ENCODE measurements around the gene REN.

REN gene

DNA sequence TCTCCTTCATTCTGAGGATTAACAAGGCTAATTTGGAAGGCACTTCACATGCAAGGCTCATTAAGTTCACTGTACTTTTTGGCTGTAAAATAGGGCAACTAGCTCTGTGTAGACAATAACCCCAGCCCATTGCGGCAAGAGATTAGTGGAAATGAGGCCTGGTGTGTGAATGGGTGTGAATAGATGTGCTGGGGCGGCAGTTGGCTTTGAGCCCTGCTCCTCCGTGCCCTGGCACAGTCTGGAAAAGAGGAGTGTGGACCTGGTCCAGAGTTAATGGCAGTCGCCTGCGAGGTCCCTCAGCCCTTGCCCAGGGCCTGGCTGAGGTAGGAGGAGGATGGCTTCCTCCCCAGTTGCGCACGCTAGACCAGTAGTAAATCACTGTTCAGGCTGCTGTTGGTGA is 25.3 kb upstream of the REN start:
- no peak for DNase-seq (ENCODE audit: low read depth in 2 of 2)

DNA sequence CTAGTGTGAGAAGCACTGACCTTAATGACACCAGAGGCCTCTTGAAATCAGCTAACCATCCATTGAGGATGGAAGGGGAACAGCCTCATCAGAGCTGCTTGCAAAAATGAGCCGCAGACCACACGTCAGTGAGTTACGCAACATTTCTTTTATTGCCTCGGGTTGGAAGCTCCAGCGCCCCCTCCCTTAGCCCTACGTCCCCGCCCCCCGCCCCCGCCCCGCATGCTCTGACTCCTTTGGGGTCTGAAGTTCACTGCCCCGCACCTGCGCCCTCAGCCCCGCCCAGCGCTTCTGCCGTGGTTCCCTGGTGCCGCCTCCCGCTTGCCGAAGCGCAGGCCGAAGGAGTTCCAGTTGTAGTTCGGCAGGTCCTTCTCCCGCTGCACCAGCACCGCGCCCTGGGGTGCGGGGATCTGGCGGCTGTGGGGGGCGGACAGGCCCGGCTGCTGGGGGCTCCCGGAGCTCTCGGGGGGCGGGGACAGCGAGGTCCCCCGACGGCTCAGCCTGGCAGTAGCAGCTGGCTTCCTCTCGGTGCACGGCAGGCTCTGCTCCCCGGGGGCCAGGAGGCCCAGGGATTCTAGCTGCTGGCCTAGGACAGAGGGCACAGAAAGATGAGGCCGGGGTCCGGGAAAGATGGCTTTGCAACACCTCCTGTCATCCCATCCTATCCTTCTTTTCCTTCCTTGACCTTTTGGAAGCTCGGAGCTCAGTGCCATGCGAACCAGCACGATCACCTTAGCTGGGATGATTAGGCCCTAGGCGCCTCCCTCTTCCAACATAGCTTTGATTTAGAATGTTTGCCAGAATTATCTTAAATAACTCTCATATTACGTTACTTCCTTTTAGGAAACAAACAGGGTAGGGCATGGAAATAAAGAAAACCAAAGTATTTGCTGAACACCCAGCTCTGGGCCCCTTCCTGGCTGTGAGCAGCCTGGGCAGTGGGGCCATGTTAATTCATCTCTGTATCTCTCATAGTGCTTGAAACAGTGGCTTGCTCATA is 24.4 kb upstream of the REN start:
- DNase-seq (ENCODE audit: low read depth in 2 of 2) = peak in 1 of 2 donors; percentile 4

DNA sequence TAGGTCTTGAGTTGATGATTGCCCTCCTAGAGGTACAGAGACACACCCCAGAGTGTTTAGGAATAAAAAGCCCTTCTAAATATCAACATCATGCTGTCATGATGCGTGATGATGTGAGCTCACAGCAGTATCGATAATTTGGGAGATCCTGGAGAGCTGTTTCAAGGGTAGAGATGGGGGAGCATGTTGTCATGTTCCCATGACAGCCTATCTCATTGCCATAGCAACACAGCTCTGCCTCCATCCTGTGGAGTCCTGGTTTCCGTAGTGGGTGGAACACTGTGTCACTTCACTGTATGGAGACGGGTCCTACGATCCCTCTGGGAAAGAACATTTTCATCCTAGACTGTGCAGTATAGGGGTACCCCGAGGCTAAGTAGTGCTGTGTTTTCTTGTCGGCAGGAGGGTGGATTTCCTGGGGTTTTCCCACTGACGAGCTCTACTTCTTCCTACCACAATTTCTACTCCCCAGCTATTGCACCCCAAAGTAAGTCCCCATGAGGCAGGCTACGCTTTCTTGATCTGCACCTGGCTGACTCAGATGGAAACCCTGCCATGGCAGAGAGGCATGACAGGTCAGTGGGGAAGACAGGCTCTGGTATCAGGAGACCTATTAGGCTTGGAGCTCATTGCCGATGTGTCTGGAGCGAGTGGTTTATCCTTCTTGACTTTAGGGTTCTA is 23.0 kb upstream of the REN start:
- no peak for DNase-seq (ENCODE audit: low read depth in 2 of 2)

DNA sequence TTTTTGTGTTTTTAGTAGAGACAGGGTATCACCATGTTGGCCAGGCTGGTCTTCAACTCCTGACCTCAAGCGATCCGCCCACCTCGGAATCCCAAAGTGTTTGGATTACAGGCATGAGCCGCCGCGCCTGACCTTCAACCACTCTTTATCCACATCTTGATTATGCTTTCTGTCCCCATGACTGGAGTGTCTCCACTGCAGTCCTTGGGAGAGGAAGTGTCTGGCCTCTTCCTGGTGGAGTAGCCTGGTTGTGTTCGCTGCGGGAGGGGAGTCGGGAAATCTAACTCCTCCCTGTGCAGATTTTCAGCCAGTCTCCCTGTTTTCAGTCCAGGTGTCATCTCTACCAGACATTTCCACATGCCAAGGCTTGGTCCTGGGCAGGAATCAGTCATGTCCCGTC is 20.5 kb upstream of the REN start:
- DNase-seq (ENCODE audit: low read depth in 2 of 2) = no peak

DNA sequence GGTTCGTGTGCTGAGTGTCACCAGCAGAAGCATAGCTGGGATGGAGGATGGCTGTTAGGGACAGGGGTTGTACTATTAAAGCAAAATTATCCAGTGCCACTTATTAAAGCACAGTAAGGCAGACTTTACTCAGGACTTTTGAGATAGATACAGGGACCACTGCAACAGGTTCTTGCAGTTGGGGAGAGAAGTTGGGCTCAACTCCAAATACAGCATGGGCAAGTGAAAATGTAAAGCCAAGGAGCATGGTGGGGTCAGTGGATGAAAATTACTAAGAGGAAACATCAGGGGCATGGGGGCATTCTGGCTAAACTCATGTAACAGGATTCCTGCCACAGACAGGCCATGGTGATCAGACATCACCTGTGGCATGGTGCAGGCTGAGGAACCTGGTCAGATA is 15.0 kb upstream of the REN start:
- no peak for DNase-seq (ENCODE audit: low read depth in 2 of 2)

DNA sequence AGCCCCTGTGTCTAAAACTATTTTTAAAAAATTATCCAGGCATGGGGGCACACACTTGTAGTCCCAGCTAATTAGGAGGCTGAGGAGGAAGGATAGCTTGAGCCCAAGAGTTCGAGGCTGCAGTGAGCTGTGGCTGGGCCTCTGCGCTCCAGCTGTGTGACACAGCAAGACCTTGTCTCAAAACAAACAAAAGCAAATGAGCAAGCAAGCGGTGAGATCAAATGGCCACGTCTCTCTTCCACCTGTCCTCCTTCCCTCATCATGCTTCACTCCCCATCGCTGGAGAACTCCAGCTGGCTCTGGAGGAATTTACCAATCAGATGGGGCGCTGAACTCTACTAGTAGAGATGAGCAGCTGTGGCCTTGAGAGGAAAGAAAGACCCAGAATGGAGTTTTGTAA is 14.0 kb upstream of the REN start:
- DNase-seq (ENCODE audit: low read depth in 2 of 2) = no peak

DNA sequence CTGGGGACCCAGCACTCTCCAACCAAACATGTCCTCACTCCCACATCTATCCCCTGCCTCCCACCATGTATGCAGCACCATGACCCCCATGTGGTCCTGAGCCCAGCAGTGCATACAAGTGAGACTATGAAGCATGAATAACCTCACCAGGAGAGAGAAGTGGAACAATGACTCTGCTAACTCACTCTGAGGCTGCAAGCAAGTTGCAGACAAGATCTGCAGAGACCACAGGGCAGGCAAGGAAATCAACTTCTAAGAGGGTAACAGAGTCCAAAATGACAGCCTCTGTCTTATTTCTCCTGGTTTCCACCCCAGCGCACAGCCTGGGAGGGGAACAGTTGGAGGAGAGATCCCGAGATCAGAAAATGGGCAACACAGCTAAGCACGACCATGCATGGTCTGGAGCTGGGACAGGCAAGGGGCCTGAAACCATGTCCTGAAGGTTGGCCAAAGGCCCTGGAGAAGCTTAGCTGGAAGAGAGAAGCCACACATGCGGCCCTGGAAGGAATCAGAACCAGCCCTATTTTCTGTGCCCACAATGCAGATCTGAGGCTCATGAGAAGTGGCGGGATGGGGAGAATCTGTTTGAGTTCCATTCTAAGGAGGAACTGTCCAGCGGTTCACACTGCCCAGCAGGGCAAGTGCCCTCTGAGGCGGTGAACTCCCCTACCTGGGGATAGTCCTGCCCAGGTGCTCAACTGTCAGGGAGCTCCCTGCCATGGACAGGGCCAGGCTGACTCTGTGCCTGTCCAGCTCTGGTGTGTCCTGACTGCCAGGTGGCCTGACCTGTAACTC is 12.5 kb upstream of the REN start:
- no peak for DNase-seq (ENCODE audit: low read depth in 2 of 2)

DNA sequence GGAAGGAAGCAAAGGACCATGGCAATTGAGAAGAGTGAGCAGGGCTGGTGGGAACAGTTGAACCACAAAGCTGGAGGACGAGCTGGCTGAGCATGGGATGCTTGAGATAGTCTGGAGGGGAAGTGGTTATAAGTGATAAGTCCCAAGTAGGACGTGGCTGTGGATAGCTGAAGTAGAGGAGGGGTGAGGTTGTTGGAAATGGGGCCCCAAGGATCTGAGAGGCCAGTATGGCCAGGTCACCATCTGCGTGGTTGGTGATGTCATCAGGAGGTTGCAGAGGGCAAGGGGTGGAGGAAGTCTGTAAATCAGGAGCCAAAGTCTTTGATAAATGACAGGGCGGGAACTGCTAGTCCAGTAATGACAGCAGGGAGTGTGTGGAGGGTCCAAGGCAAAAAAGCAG is 11.0 kb upstream of the REN start:
- DNase-seq (ENCODE audit: low read depth in 2 of 2) = no peak

DNA sequence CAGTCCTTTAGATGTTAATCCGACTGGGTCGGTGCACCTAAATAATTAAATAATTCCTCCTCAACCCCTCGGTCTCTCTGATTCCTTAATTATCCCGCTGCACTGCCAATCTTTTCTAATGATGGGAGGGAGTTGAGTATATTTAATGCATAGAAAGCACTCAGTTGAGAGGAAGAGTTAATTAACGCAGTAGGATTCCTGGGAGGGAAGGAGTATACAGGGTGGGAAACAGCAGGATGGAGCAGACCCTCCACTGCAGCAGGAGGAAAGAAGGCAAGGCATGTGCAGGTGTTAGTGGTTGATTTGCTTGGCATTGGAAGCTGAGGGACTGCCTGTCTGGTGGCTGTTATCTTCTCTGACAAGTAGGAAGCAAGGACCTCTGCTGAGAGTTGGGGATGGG is 9.9 kb upstream of the REN start:
- DNase-seq (ENCODE audit: low read depth in 2 of 2) = no peak

DNA sequence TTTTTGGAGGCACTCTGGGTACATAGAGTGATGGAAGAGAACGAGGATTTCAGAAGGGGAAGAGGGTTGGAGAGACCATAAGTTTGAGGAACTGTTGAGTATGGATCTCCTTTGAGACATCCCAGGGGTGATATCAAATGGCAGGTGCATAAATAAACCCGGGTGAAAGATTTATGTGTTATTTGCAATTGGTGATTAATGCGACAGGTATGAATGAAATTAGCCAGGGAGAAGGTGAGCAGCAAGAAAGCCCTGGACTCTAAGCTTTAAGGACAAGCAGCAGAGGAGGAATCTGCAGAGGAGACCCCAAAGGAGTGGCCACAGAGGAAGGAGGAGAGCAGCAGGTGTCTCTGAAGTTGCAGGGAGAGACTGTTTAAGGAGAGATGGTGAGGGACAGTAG is 8.8 kb upstream of the REN start:
- no peak for DNase-seq (ENCODE audit: low read depth in 2 of 2)

DNA sequence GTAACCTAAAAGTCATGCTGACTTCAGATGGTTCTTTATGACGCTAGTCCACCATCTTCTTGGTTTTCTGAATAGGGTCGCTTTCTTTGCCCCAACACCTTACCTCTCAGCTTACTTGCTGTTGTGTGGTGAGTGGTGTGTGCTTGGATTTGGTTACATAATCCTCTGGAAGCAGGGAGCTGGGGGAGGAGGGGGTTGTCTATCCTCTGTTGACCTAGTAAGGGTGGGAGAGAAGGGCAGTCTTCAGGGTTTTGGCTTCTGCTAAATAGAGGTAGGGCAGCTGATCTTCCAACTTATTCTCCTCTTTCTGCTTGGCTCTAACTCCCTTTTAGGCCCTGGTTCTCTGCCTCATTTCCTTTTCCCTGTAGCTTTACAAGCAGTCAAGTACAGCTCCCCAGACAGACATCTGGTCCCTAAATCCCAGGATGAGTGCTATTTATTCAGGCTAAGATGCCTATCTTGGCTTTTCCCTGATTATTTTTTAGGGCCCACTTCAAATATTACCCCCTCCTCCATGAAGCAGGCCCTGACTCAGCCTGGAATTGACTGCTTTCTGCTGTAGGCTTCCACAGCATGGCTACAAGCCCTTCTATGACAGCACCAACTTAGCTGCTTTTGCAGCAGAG is 6.4 kb upstream of the REN start:
- no peak for DNase-seq (ENCODE audit: low read depth in 2 of 2)

DNA sequence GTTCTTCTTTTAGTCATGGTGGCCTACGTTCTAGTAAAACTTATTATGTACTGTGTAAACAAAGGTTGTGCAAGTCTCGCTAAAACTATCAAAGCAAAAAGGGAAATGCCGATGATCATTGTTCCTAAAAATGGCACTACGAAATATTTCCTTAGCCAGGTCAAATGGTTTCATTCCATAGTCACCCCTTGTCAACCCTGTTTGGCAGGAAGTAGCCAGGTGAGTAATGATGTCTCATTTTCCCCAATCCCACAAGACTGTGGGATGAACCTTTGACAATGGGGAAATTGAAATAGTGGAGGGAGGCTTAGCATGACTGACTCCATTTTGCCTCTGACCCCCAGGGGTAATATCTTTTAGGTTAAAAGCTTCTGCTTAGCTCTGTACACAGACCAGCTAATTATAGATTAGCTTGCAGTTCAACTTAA is 5.6 kb upstream of the REN start:
- DNase-seq (ENCODE audit: low read depth in 2 of 2) = no peak

DNA sequence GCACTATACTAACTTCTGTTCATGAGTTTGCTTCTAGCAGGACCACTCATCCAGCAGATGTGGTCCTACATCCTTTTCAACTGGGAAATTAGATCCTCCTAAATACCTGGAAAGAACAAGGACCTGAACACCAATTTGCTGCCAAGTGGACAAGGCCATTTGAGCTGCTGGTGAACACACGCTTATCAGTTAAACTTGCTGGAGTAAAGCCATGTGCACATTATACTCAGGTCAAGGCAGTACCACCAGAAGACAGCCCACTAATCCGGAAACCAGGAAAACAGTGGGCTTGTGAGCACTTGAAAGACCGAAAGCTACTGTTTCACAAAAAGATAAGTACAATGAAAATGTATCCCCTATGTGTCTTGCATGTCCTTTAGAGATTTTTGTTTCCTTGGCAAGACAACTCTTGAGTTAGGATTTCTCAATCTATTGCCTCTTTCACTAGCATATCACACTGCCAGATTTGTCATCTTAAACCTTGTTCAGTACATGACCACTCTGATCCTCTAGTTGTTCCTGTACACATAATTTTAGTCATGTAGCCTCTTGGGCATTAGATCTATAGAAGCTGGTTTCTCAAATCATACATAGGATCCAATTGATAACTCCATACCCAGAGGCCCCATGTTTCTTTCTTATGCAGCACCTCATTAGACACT is 4.5 kb upstream of the REN start:
- no peak for DNase-seq (ENCODE audit: low read depth in 2 of 2)

DNA sequence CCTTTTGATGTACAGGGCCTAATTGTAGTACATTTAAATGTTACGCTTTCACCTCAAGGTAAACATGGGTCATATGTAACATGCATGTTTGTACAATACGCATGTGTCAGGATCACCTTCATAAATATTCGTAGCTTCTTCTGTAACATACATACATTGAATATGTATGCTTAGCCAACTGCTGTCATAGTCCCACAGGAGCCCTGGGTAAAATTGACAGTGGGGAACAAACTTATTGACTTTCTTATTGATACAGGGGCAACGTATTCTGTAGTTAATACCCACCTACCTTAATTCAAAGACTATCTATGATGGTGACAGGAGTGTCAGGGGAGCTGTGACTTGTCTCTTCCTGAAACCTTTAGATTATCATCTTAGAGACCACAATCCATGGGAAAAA is 3.7 kb upstream of the REN start:
- no peak for DNase-seq (ENCODE audit: low read depth in 2 of 2)

DNA sequence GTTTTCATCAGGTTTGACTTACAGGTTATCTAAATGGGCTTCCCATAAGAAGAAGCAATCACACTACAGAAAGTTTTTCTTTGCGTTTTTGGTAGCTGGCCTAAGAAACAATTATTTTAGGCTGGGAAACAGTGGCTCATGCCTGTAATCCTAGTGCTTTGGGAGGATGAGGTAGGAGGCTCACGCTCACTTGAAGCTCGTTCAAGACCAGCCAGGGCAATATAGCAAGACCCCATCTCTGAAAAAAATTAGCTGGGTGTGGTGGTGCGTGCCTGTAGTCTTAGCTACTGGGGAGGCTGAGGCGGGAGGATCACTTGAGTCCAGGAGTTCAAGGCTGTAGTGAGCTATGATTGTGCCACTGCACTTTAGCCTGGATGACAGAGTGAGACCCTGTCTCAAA is 1.6 kb upstream of the REN start:
- no peak for DNase-seq (ENCODE audit: low read depth in 2 of 2)

DNA sequence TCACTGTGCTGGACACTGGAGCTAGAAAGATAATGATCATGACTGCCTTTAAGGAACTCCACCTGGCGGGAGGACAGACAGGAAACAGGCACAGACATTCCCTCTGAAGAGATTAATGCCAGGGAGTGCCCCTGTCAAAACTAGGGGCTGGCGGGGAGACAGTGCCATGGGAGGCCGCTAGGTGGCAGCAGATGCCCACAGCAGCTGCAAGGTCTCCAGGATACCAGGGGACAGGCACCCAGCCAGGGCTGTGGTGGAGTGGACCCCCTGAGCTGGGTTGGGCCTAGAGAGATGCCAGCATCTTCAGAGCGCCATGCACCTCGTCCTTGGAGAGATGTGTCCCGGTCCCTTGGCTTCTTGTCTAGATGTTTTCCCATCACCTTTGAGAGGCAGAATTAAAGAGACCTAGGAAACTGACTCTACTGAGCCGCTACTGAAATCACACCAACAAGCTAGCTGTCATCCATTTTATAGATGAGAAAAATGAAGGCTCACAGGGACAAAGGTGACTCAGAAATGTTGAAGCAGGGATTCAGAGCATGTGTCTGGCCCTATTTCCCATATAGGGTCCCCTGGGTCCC is 3.6 kb downstream of the REN start:
- peak; percentile 47 to 69 for DNase-seq (ENCODE audit: low read depth in 2 of 2)

DNA sequence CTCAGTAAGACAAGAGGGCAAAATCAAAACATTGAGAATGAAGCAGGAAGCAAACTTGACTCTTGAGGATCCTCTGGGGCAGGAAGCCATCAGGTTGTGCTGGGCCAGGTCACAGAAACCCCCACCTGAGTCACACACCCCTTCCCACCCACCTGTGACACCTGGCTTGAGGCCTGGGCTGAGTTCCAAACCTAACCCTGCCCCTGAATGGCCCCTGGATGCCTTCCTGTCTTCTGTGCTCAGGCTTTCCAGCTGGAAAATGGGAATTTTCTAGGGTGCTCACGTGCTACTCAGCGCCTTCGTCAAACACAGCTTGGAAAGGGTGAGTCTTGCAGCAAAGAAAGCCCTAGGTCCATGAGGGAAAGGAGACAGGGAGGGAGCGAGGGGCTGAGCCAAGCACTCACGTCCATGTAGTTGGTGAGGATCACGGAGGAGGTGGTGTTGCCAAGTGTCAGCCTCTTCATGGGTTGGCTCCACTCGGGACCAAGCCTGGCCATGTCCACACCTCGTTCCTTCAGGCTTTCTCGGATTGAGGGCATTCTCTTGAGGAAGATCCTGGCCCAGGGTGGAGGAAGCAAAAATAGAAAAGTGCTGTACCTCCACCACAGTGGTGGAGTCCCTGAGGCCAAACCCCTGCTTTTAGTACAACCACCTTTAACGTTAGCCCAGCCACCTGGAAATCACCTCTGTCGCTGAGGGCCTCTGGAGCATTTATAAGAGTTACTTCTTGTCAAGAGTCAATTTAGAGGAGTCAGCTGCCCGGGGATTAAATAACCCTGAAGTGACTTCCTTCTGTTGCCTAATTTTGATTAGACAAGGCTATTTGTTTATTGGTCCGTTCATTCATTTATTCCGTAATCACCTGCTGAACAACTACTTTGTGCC is 4.3 kb downstream of the REN start:
- no peak for DNase-seq (ENCODE audit: low read depth in 2 of 2)

DNA sequence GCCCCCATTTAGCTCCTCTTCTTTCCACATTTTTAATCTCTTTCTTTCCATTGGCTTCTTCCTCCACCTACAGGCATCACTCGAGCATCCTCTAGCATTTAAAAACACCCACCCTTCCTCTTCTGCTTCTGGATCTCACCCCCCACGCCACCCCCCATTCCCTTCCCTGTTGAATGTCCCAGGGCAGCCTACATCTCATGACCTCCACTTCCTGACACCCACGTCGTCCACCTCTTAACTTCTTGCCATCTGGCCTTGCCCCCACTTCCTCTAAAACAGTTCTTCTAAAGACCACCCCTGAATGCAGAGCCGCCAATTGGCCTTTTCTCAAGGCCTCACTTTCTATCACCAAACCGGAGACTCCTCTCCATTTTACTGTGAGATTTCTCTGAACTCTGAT is 8.2 kb downstream of the REN start:
- no peak for DNase-seq (ENCODE audit: low read depth in 2 of 2)

DNA sequence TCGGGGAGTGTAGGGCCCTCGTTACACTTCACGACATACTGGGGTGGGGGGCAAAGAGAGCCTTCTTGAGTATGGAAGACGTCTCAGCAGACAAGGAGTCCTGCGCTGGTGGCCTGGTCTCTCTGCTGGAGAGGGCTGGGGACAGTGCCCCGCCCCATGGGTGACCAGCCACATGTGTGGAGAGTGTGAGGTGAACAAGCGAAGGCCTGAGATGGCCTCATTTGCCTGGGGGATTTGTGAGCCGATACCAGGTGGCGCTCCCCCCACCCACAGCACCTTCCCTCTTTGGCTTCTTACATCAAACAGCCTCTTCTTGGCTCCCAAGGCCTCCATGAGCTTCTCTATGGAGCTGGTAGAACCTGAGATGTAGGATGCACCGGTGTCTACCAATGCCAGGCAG is 10.3 kb downstream of the REN start:
- DNase-seq (ENCODE audit: low read depth in 2 of 2) = no peak
